HCT116 (cell line): ENCODE measurements around the gene MIAT. TPM values are rescaled to one million over a fixed set of nuclear protein-coding genes. Genes with fewer than 3 reads are reported as not detected.

ENCODE experiments used
- ATAC-seq: fragments of 200-7000 bp; cut with Tn5 transposase; 2 replicates; pipeline ENCODE4 v1.9.1; 2020; ENCODE audit warnings: mild to moderate bottlenecking, moderate library complexity
- BruUV-seq: library from RNA; stranded (reverse); fragments of 400-500 nt; replicated peaks from 2 replicates; lab custom pipeline; 2021; lab: Mats Ljungman, UMichigan
- CTCF ChIA-PET: fragments of 300-600 bp; sonication (Branson Sonifier 250); formaldehyde crosslinking; loops from one replicate; lab custom pipeline; 2021; ENCODE audit warnings: antibody characterized with exemption; lab: Charles Lee
- POLR2A ChIA-PET: fragments of 300-600, 350-600 bp; sonication (Branson Sonifier 250); formaldehyde crosslinking; loops from one replicate; lab custom pipeline; 2021; ENCODE audit warnings: antibody characterized with exemption; lab: Charles Lee
- RAD21 ChIA-PET, 2 experiments: fragments of 300-600 bp; sonication (Branson Sonifier 250); formaldehyde crosslinking; loops; one replicate each; lab custom pipeline; 2023; ENCODE audit warnings: low total read pairs in 2 of 2; ENCODE audit not compliant: uncharacterized antibody in 2 of 2, unreplicated experiment in 2 of 2, low non-redundant PET in 1 of 2; lab: Charles Lee
- DNase-seq: peaks from one replicate; pipeline ENCODE4 v3.0.0-alpha.2; 2010; ENCODE audit warnings: low read depth, low spot score
- H2AFZ ChIP-seq: fragments of 200-600 bp; shearing (Covaris generic), sonication (generic); 2 replicates; pipeline ENCODE4 v1.6.1; 2017; ENCODE audit warnings: low read depth, mixed run types, mixed read lengths, antibody characterized with exemption, low read length; ENCODE audit not compliant: poor library complexity, severe bottlenecking
- H3K27ac ChIP-seq: 2 replicates; pipeline ENCODE4 v1.5.1; 2012; ENCODE audit warnings: low read depth, low read length
- H3K27me3 ChIP-seq: fragments of 200-600 bp; sonication (generic); 2 replicates; pipeline ENCODE4 v1.6.1; 2016; ENCODE audit warnings: mixed run types, low read length, mixed read lengths; ENCODE audit not compliant: insufficient read depth
- H3K36me3 ChIP-seq, 2 experiments: fragments of 200-500 bp in 1 of 2; fragments of 200-600 bp in 1 of 2; sonication (Bioruptor generic) in 1 of 2; sonication (generic) in 1 of 2; 2 replicates each; pipeline versions ENCODE4 v1.5.1 to v1.6.1; 2014 to 2016; ENCODE audit warnings: low read length in 2 of 2, inconsistent platforms in 1 of 2, mixed read lengths in 1 of 2, mixed run types in 1 of 2; ENCODE audit not compliant: insufficient read depth in 2 of 2, control insufficient read depth in 1 of 2
- H3K4me1 ChIP-seq, 2 experiments: fragments of 200-600 bp in 1 of 2; sonication (generic) in 1 of 2; 2 replicates each; pipeline versions ENCODE4 v1.5.1 to v1.6.1; 2012 to 2017; ENCODE audit warnings: low read length in 2 of 2, inconsistent platforms in 1 of 2, mild to moderate bottlenecking in 1 of 2, mixed read lengths in 1 of 2, mixed run types in 1 of 2, moderate library complexity in 1 of 2; ENCODE audit not compliant: insufficient read depth in 2 of 2, control insufficient read depth in 1 of 2
- H3K4me2 ChIP-seq: fragments of 200-600 bp; sonication (generic); 2 replicates; pipeline ENCODE4 v1.6.1; 2017; ENCODE audit warnings: mixed run types, low read length, mixed read lengths
- H3K4me3 ChIP-seq, 2 experiments: fragments of 200-600 bp in 1 of 2; sonication (generic) in 1 of 2; replicated peaks in 1 of 2; 2 replicates each; pipeline ENCODE4 v1.5.1; 2011 to 2016; ENCODE audit warnings: low read length in 2 of 2, control low read depth in 1 of 2, low read depth in 1 of 2, mild to moderate bottlenecking in 1 of 2, mixed read lengths in 1 of 2, mixed run types in 1 of 2
- H3K79me2 ChIP-seq: fragments of 200-600 bp; sonication (generic); 2 replicates; pipeline ENCODE4 v1.6.1; 2017; ENCODE audit warnings: mild to moderate bottlenecking, mixed run types, low read length, moderate library complexity, mixed read lengths; ENCODE audit not compliant: insufficient read depth
- H3K9ac ChIP-seq: fragments of 200-600 bp; sonication (generic); 2 replicates; pipeline ENCODE4 v1.6.1; 2016; ENCODE audit warnings: low read length, mixed read lengths
- H3K9me2 ChIP-seq: fragments of 200-600 bp; sonication (generic), shearing (Covaris generic); 2 replicates; pipeline ENCODE4 v1.6.1; 2017; ENCODE audit warnings: mixed run types, mild to moderate bottlenecking, moderate library complexity; ENCODE audit not compliant: insufficient read depth
- H3K9me3 ChIP-seq, 2 experiments: fragments of 200-500 bp in 1 of 2; fragments of 200-600 bp in 1 of 2; sonication (Bioruptor generic) in 1 of 2; sonication (generic) in 1 of 2; 2 replicates each; pipeline ENCODE4 v1.6.1; 2014 to 2017; ENCODE audit warnings: low read length in 2 of 2, mixed read lengths in 2 of 2, inconsistent platforms in 1 of 2, low read depth in 1 of 2, mild to moderate bottlenecking in 1 of 2, mixed run types in 1 of 2, moderate library complexity in 1 of 2; ENCODE audit not compliant: control insufficient read depth in 1 of 2, insufficient read depth in 1 of 2
- H4K20me1 ChIP-seq: fragments of 200-600 bp; sonication (generic), shearing (Covaris generic); 2 replicates; pipeline ENCODE4 v1.6.1; 2017; ENCODE audit warnings: mixed run types, mild to moderate bottlenecking, moderate library complexity; ENCODE audit not compliant: insufficient read depth
- CBX3 ChIP-seq: IDR thresholded peaks from 2 replicates; pipeline ENCODE4 v1.6.1; 2012; ENCODE audit warnings: low read depth
- EGR1 ChIP-seq: IDR thresholded peaks from 2 replicates; pipeline ENCODE4 v1.6.1; 2012; ENCODE audit warnings: low read depth
- ELF1 ChIP-seq: IDR thresholded peaks from 2 replicates; pipeline ENCODE4 v1.6.1; 2012; ENCODE audit warnings: low read depth, borderline replicate concordance
- EZH2 ChIP-seq: fragments of 200-600 bp; sonication (generic); IDR thresholded peaks from 2 replicates; pipeline ENCODE4 v1.6.1; 2017; ENCODE audit warnings: antibody characterized with exemption, mixed run types
- MAX ChIP-seq: IDR thresholded peaks from 2 replicates; pipeline ENCODE4 v1.6.1; 2012
- POLR2A ChIP-seq: IDR thresholded peaks from 2 replicates; pipeline ENCODE4 v1.7.0; 2011; ENCODE audit warnings: borderline replicate concordance; ENCODE audit not compliant: insufficient read depth, insufficient read length; ENCODE audit errors: extremely low read depth
- POLR2AphosphoS5 ChIP-seq: IDR thresholded peaks from 2 replicates; pipeline ENCODE4 v1.6.1; 2011; ENCODE audit warnings: mild to moderate bottlenecking, low read depth, low read length, moderate library complexity
- RAD21 ChIP-seq: IDR thresholded peaks from 2 replicates; pipeline ENCODE4 v1.6.1; 2012; ENCODE audit warnings: low read depth, mild to moderate bottlenecking
- SIN3A ChIP-seq: IDR thresholded peaks from 2 replicates; pipeline ENCODE4 v1.6.1; 2012; ENCODE audit warnings: low read depth
- SP1 ChIP-seq: IDR thresholded peaks from 2 replicates; pipeline ENCODE4 v1.6.1; 2012; ENCODE audit warnings: low read depth
- SRF ChIP-seq: IDR thresholded peaks from 2 replicates; pipeline ENCODE4 v1.6.1; 2012; ENCODE audit warnings: low read depth
- TCF7L2 ChIP-seq: IDR thresholded peaks from 2 replicates; pipeline ENCODE4 v1.7.0; 2011; ENCODE audit warnings: borderline replicate concordance, inconsistent platforms; ENCODE audit not compliant: insufficient read depth, insufficient read length; ENCODE audit errors: extremely low read depth
- YY1 ChIP-seq: IDR thresholded peaks from 2 replicates; pipeline ENCODE4 v1.6.1; 2011; ENCODE audit warnings: low read length, low read depth, moderate library complexity, mild to moderate bottlenecking; ENCODE audit not compliant: insufficient replicate concordance; ENCODE audit errors: extremely low read depth
- ZBTB33 ChIP-seq: IDR thresholded peaks from 2 replicates; pipeline ENCODE4 v1.6.1; 2011; ENCODE audit warnings: mild to moderate bottlenecking, low read length, moderate library complexity; ENCODE audit not compliant: insufficient replicate concordance; ENCODE audit errors: extremely low read depth
- ZFX ChIP-seq: fragments of 450-650 bp; IDR thresholded peaks from 2 replicates; pipeline ENCODE4 v1.6.1; 2017
- intact Hi-C: fragments of 100-400 bp; cut with micrococcal nuclease; formaldehyde crosslinking; loops from 2 replicates; pipeline ENCODE4 v1.10.0; 2022
- total RNA-seq: library from RNA; stranded (reverse); gene quantifications from one replicate; pipeline ENCODE4 v1.2.1, GENCODE V29; 2021; ENCODE audit not compliant: unreplicated experiment

The MIAT gene
- total RNA-seq, 1 experiment from 2014 or later = 0.54 TPM

- intact Hi-C loops = no loop called here
- Histone ChIP-seq H3K27me3 (no peaks in the 10 kb centered on the region), H3K4me3 (no peak overlapping the region), H4K20me1 (no peaks in the 10 kb centered on the region), H3K9me3 (0 out of 4 replicates have a peak, but pooled peaks cover 0 to 7% of the 10 kb centered on the region in 2 experiments), H3K36me3 (peaks cover 0 to 4% of the 10 kb centered on the region in 2 experiments; a peak in 1 of 4 replicates), H3K9ac (no peak overlapping the region), H2AFZ (no peak overlapping the region), H3K79me2 (no peaks in the 10 kb centered on the region), H3K9me2 (no peaks in the 10 kb centered on the region), H3K4me2 (no peak overlapping the region), H3K4me1 (no peaks in the 10 kb centered on the region), H3K27ac (no peak overlapping the region)
- DNase-seq (no peak), ATAC-seq (no peak)
- CTCF ChIA-PET = no interaction called here
- TF ChIP-seq CBX3 (no peak), TCF7L2 (no peak), SP1 (no peak), EGR1 (no peak), POLR2A (no peak), EZH2 (no peak), YY1 (no peak), ELF1 (no peak), ZBTB33 (no peak), RAD21 (no peak), MAX (no peak), POLR2AphosphoS5 (no peak), SIN3A (no peak), SRF (no peak), ZFX (no peak)
- no TSS peak for BruUV-seq
- RAD21 ChIA-PET = no interaction called here
- POLR2A ChIA-PET = no interaction called here
These were observed 43.1 kb downstream of the MIAT start for GRCh38 chr22:26700462-26700861.
